Thyroid gland (tissue), 4 donors: ENCODE results near the gene WNT8A. TPM values are rescaled to one million over a fixed set of nuclear protein-coding genes. Genes with fewer than 3 reads are reported as not detected.
A peak's percentile ranks its signal among the peaks of the same experiment; 100 is the strongest.

ENCODE experiments used
- DNase-seq, 2 donors: peaks; one replicate each; pipeline ENCODE4 v3.0.0-alpha.2; 2019
- H3K27ac ChIP-seq, 3 donors: fragments of 200-600 bp; sonication (generic); 1 replicate in 2 of 3; 2 replicates in 1 of 3; pipeline ENCODE4 v1.5.1; 2016 to 2019; ENCODE audit warnings: mild to moderate bottlenecking in 1 of 3, moderate library complexity in 1 of 3
- H3K27me3 ChIP-seq: fragments of 200-600 bp; sonication (generic); one replicate; pipeline ENCODE4 v1.5.1; 2019
- H3K36me3 ChIP-seq, 2 donors: fragments of 200-600 bp; sonication (generic); one replicate each; pipeline ENCODE4 v1.5.1; 2016 to 2019
- H3K4me1 ChIP-seq, 2 donors: fragments of 200-600 bp; sonication (generic); one replicate each; pipeline ENCODE4 v1.5.1; 2017 to 2019
- H3K4me3 ChIP-seq, 3 donors: fragments of 200-600 bp; sonication (generic); replicated peaks in 1 of 3; 1 replicate in 2 of 3; 2 replicates in 1 of 3; pipeline ENCODE4 v1.5.1; 2016; ENCODE audit warnings: mild to moderate bottlenecking in 1 of 3
- H3K9me3 ChIP-seq: fragments of 200-600 bp; sonication (generic); one replicate; pipeline ENCODE4 v1.5.1; 2017
- CTCF ChIP-seq, 6 experiments: fragments of 200-600 bp in 3 of 6; fragments of 450-650 bp in 3 of 6; sonication (generic) in 3 of 6; IDR thresholded peaks; one replicate each; pipeline ENCODE4 v1.5.1; 2016 to 2019; ENCODE audit warnings: antibody characterized with exemption in 6 of 6, mild to moderate bottlenecking in 2 of 6, inconsistent platforms in 1 of 6, moderate library complexity in 1 of 6
- POLR2A ChIP-seq, 2 donors: fragments of 450-650 bp; IDR thresholded peaks; one replicate each; pipeline ENCODE4 v1.6.1; 2017; ENCODE audit warnings: antibody characterized with exemption in 2 of 2, mild to moderate bottlenecking in 2 of 2, moderate library complexity in 1 of 2
- WGBS, 2 donors: methylation state at CpG; one replicate each; pipeline ENCODE4 v1.1.5; 2017; 5-methylcytosine and 5-hydroxymethylcytosine counted together
- intact Hi-C: fragments of 100-400 bp; cut with DNase I; formaldehyde crosslinking; loops from one replicate; pipeline ENCODE4 v1.15.1; 2023
- total RNA-seq, 4 donors: library from RNA; depleted of rRNA; stranded (reverse); fragments of >200 nt; gene quantifications; one replicate each; pipeline ENCODE4 v1.2.3, GENCODE V29; 2016

Gene WNT8A
- total RNA-seq, 4 donors from 2014 or later = not detected

GRCh38 chr5:138110266-138110963 is 26.6 kb downstream of the WNT8A start:
- H3K27me3 ChIP-seq = no peaks in the 10 kb centered on the region
- WGBS, 2 donors = 35 to 39% methylated on average over 4 of the region's 4 CpGs
- H3K36me3 ChIP-seq = no peaks in the 10 kb centered on the region
- peaks cover 5 to 13% of the 10 kb centered on the region in 2 donors for H3K4me1 ChIP-seq
- peak; percentile 30 to 47 for DNase-seq
- intact Hi-C loops = no loop called here
- no peak overlapping the region for H3K27ac ChIP-seq
- TF ChIP-seq CTCF (IDR thresholded peaks at IDR 0.05) = no peak
- TF ChIP-seq POLR2A (IDR thresholded peaks at IDR 0.05) = no peak
- no peak overlapping the region for H3K4me3 ChIP-seq
- no peaks in the 10 kb centered on the region for H3K9me3 ChIP-seq

DNA sequence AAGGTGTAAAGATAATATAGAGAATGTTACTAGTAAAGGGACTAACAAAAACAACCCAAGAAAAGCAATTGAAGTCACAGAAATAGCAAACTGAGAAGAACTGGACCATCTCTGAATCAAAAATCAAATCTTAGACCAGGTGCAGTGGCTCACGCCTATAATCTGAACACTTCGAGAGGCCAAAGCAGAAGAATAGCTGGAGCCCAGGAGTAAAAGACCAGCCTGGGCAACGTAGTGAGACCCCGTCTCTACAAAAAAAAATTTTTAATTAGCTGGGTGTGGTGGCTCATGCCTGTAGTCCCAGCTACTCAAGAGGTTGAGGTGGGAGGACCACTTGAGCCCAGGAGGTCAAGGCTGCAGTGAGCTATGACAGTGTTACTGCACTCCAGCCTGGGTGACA is 27.3 kb downstream of the WNT8A start:
- TF ChIP-seq CTCF (IDR thresholded peaks at IDR 0.05) = no peak
- no peak for TF ChIP-seq POLR2A (IDR thresholded peaks at IDR 0.05)

DNA sequence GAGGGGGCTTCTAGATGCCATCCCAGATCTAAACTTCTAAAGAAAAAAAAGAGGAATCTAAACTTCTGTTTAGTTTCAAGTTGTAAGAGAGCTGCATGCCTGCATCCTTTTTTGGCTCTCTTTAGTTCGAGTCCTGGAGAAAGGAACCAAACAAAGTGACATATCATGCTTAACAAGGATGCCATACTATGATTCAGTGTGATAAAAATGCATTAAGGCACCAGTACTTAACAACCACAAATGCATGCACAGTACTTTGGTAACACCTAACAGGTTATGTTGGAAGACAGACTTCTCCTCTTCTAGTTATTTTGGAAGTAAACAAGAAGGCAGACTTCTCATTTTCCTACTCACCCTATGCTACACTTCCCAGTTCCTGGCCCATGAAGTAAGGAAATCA is 28.1 kb downstream of the WNT8A start:
- Histone ChIP-seq H3K27ac (no peak overlapping the region), H3K4me1 (peaks cover 5 to 13% of the 10 kb centered on the region in 2 donors), H3K36me3 (no peaks in the 10 kb centered on the region), H3K9me3 (no peaks in the 10 kb centered on the region), H3K27me3 (no peaks in the 10 kb centered on the region), H3K4me3 (no peak overlapping the region)
- DNase-seq = no peak
- 43 to 59% methylated on average over 1 of the region's 1 CpG for WGBS, 2 donors
- TF ChIP-seq POLR2A (IDR thresholded peaks at IDR 0.05) (no peak), CTCF (IDR thresholded peaks at IDR 0.05) (no peak)
- intact Hi-C loops = no loop called here

More for the DNA sequence above, 27.3 kb downstream of the WNT8A start:
- Histone ChIP-seq H3K27ac (no peak overlapping the region), H3K4me1 (peaks cover 5 to 13% of the 10 kb centered on the region in 2 donors), H3K27me3 (no peaks in the 10 kb centered on the region), H3K4me3 (no peak overlapping the region), H3K9me3 (no peaks in the 10 kb centered on the region), H3K36me3 (no peaks in the 10 kb centered on the region)
- WGBS, 2 donors = 69 to 70% methylated on average over 4 of the region's 4 CpGs
- intact Hi-C loops = no loop called here
- no peak for DNase-seq

- H3K4me3 ChIP-seq = no peak overlapping the region
- TF ChIP-seq CTCF (IDR thresholded peaks at IDR 0.05) (no peak), POLR2A (IDR thresholded peaks at IDR 0.05) (no peak)
- H3K27ac ChIP-seq = no peak overlapping the region
- H3K27me3 ChIP-seq = no peaks in the 10 kb centered on the region
- no peaks in the 10 kb centered on the region for H3K36me3 ChIP-seq
- peaks cover 5 to 9% of the 10 kb centered on the region in 2 donors for H3K4me1 ChIP-seq
- DNase-seq = no peak
- no peaks in the 10 kb centered on the region for H3K9me3 ChIP-seq
- intact Hi-C loops = no loop called here
Measured at GRCh38 chr5:138115254-138115653, 31.4 kb downstream of the WNT8A start.

DNA sequence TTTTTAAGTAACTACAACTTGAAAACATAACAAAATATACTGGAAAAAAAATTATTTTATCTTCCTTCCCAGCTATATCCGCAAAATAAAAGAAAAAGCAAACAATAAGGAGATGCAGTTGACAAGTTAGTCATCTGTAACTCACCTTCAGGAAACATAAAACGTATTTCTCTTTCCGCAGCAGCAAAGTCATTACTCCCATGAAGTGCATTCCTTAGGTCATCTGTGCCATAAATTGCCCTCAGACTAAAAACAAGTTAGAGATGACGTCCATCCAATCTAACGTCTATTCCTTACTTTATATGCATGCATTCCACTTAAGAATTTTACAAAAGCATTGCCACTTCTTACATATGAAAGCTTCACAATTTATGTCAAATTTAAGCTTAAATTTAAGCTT is 44.5 kb downstream of the WNT8A start:
- H3K36me3 ChIP-seq = no peaks in the 10 kb centered on the region
- DNase-seq = no peak
- H3K4me3 ChIP-seq = no peak overlapping the region
- intact Hi-C loops = no loop called here
- WGBS, 2 donors = 57 to 67% methylated on average over 5 of the region's 5 CpGs
- no peak overlapping the region for H3K27ac ChIP-seq
- TF ChIP-seq CTCF (IDR thresholded peaks at IDR 0.05) = no peak
- TF ChIP-seq POLR2A (IDR thresholded peaks at IDR 0.05) = no peak
- H3K9me3 ChIP-seq = no peaks in the 10 kb centered on the region
- no peaks in the 10 kb centered on the region for H3K27me3 ChIP-seq
- no peaks in the 10 kb centered on the region for H3K4me1 ChIP-seq
